GM10266 (cell line): ENCODE measurements around the gene EXOC3L4.
"Not testable (repeated sequence)": the region's sequence is repeated elsewhere in the genome, so short reads cannot be mapped to it uniquely, and the experiment has no call there.

ENCODE experiments used
- DNase-seq: peaks from one replicate; pipeline ENCODE4 v3.0.0; 2012; ENCODE audit errors: extremely low spot score
- CTCF ChIP-seq: IDR thresholded peaks from 2 replicates; pipeline ENCODE4 v1.5.1; 2012; ENCODE audit warnings: mild to moderate bottlenecking, low read depth; ENCODE audit not compliant: control insufficient read depth, insufficient read depth; ENCODE audit errors: missing control alignments

Gene EXOC3L4

GRCh38 chr14:103144085-103144484 lies 49.6 kb downstream of the EXOC3L4 start:
- TF ChIP-seq CTCF: no peak
- DNase-seq: no peak

GRCh38 chr14:103146141-103146709 lies 51.7 kb downstream of the EXOC3L4 start:
- TF ChIP-seq CTCF: no peak
- no peak for DNase-seq

- no peak for DNase-seq
- TF ChIP-seq CTCF: no peak
Observed at GRCh38 chr14:103149351-103150237, 55.1 kb downstream of the EXOC3L4 start.

- DNase-seq: no peak
- TF ChIP-seq CTCF: no peak
Observed at GRCh38 chr14:103151270-103151945, 56.9 kb downstream of the EXOC3L4 start.

GRCh38 chr14:103155010-103155409 lies 60.5 kb downstream of the EXOC3L4 start:
- TF ChIP-seq CTCF: no peak
- no peak for DNase-seq

- DNase-seq: not testable (repeated sequence)
Observed at GRCh38 chr14:103155416-103155815, 60.9 kb downstream of the EXOC3L4 start.

- no peak for TF ChIP-seq CTCF
- DNase-seq: no peak
Observed at GRCh38 chr14:103155826-103156394, 61.4 kb downstream of the EXOC3L4 start.
